HEK293 (cell line): ENCODE results near the gene IZUMO1.
A peak's percentile ranks its signal among the peaks of the same experiment; 100 is the strongest.

Experiments used
- BCL11A ChIP-seq: fragments of 450-650 bp; formaldehyde crosslinking; IDR thresholded peaks from 2 replicates; pipeline ENCODE4 v1.5.1; 2016; ENCODE audit warnings: low read depth, missing biosample characterization, missing genetic modification characterization
- EGR2 ChIP-seq: fragments of 450-650 bp; formaldehyde crosslinking; IDR thresholded peaks from 2 replicates; pipeline ENCODE4 v1.5.1; 2016; ENCODE audit warnings: low read depth, missing biosample characterization, missing genetic modification characterization
- GLI4 ChIP-seq: fragments of 450-650 bp; formaldehyde crosslinking; IDR thresholded peaks from 2 replicates; pipeline ENCODE4 v1.5.1; 2016; ENCODE audit warnings: missing biosample characterization, missing genetic modification characterization
- KLF1 ChIP-seq: fragments of 450-650 bp; formaldehyde crosslinking; IDR thresholded peaks from 2 replicates; pipeline ENCODE4 v1.5.1; 2016; ENCODE audit warnings: missing biosample characterization, missing genetic modification characterization
- KLF8 ChIP-seq: fragments of 450-650 bp; formaldehyde crosslinking; IDR thresholded peaks from 2 replicates; pipeline ENCODE4 v1.5.1; 2016; ENCODE audit warnings: missing biosample characterization, missing genetic modification characterization
- RBAK ChIP-seq: fragments of 450-650 bp; formaldehyde crosslinking; IDR thresholded peaks from 2 replicates; pipeline ENCODE4 v1.5.1; 2016; ENCODE audit warnings: missing biosample characterization, missing genetic modification characterization
- SP3 ChIP-seq: fragments of 450-650 bp; formaldehyde crosslinking; IDR thresholded peaks from 2 replicates; pipeline ENCODE4 v1.5.1; 2016; ENCODE audit warnings: missing biosample characterization, missing genetic modification characterization
- YY1 ChIP-seq: fragments of 450-650 bp; formaldehyde crosslinking; IDR thresholded peaks from 2 replicates; pipeline ENCODE4 v1.5.1; 2018; ENCODE audit warnings: missing biosample characterization, missing genetic modification characterization
- YY2 ChIP-seq: fragments of 450-650 bp; formaldehyde crosslinking; IDR thresholded peaks from 2 replicates; pipeline ENCODE4 v1.5.1; 2016; ENCODE audit warnings: missing biosample characterization, missing genetic modification characterization
- ZBTB44 ChIP-seq: fragments of 450-650 bp; IDR thresholded peaks from 2 replicates; pipeline ENCODE4 v1.5.1; 2018; ENCODE audit warnings: missing biosample characterization, mild to moderate bottlenecking, missing genetic modification characterization
- ZBTB6 ChIP-seq: fragments of 450-650 bp; formaldehyde crosslinking; IDR thresholded peaks from 2 replicates; pipeline ENCODE4 v1.5.1; 2017; ENCODE audit warnings: missing biosample characterization, missing genetic modification characterization
- ZBTB8A ChIP-seq: fragments of 450-650 bp; formaldehyde crosslinking; IDR thresholded peaks from 2 replicates; pipeline ENCODE4 v1.5.1; 2016; ENCODE audit warnings: missing biosample characterization, missing genetic modification characterization
- ZNF112 ChIP-seq: fragments of 450-650 bp; formaldehyde crosslinking; IDR thresholded peaks from 2 replicates; pipeline ENCODE4 v1.5.0; 2017; ENCODE audit warnings: missing biosample characterization, missing genetic modification characterization
- ZNF121 ChIP-seq: fragments of 450-650 bp; formaldehyde crosslinking; IDR thresholded peaks from 2 replicates; pipeline ENCODE4 v1.5.1; 2016; ENCODE audit warnings: missing biosample characterization, missing genetic modification characterization
- ZNF155 ChIP-seq: fragments of 450-650 bp; formaldehyde crosslinking; IDR thresholded peaks from 2 replicates; pipeline ENCODE4 v1.5.1; 2016; ENCODE audit warnings: missing biosample characterization, missing genetic modification characterization
- ZNF211 ChIP-seq: fragments of 450-650 bp; formaldehyde crosslinking; IDR thresholded peaks from 2 replicates; pipeline ENCODE4 v1.5.1; 2016; ENCODE audit warnings: low read depth, missing biosample characterization, missing genetic modification characterization
- ZNF302 ChIP-seq: fragments of 450-650 bp; formaldehyde crosslinking; IDR thresholded peaks from 2 replicates; pipeline ENCODE4 v1.5.1; 2016; ENCODE audit warnings: missing biosample characterization, missing genetic modification characterization, low read depth
- ZNF335 ChIP-seq: fragments of 450-650 bp; formaldehyde crosslinking; conservative IDR thresholded peaks from 2 replicates; pipeline ENCODE4 v1.5.1; 2016; ENCODE audit warnings: missing biosample characterization, missing genetic modification characterization
- ZNF350 ChIP-seq: fragments of 450-650 bp; formaldehyde crosslinking; IDR thresholded peaks from 2 replicates; pipeline ENCODE4 v1.5.0; 2017; ENCODE audit warnings: missing biosample characterization, mild to moderate bottlenecking, missing genetic modification characterization
- ZNF354C ChIP-seq: fragments of 450-650 bp; formaldehyde crosslinking; IDR thresholded peaks from 2 replicates; pipeline ENCODE4 v1.5.1; 2016; ENCODE audit warnings: missing biosample characterization, missing genetic modification characterization, low read depth, borderline replicate concordance
- ZNF521 ChIP-seq: fragments of 450-650 bp; formaldehyde crosslinking; IDR thresholded peaks from 2 replicates; pipeline ENCODE4 v1.5.1; 2017; ENCODE audit warnings: missing biosample characterization, mild to moderate bottlenecking, missing genetic modification characterization
- ZNF530 ChIP-seq: fragments of 450-650 bp; formaldehyde crosslinking; IDR thresholded peaks from 2 replicates; pipeline ENCODE4 v1.5.1; 2016; ENCODE audit warnings: low read depth, missing biosample characterization, missing genetic modification characterization
- ZNF561 ChIP-seq: fragments of 450-650 bp; IDR thresholded peaks from 2 replicates; pipeline ENCODE4 v1.5.1; 2018; ENCODE audit warnings: missing biosample characterization, missing genetic modification characterization, borderline replicate concordance
- ZNF585B ChIP-seq: fragments of 450-650 bp; formaldehyde crosslinking; IDR thresholded peaks from 2 replicates; pipeline ENCODE4 v1.5.1; 2016; ENCODE audit warnings: missing biosample characterization, missing genetic modification characterization
- ZNF600 ChIP-seq: fragments of 450-650 bp; formaldehyde crosslinking; IDR thresholded peaks from 2 replicates; pipeline ENCODE4 v1.5.1; 2016; ENCODE audit warnings: missing biosample characterization, missing genetic modification characterization
- ZNF629 ChIP-seq: fragments of 450-650 bp; formaldehyde crosslinking; IDR thresholded peaks from 2 replicates; pipeline ENCODE4 v1.5.1; 2017; ENCODE audit warnings: missing biosample characterization, missing genetic modification characterization
- ZNF660 ChIP-seq: fragments of 450-650 bp; IDR thresholded peaks from 2 replicates; pipeline ENCODE4 v1.5.1; 2018; ENCODE audit warnings: missing biosample characterization, mild to moderate bottlenecking, missing genetic modification characterization
- ZNF76 ChIP-seq: fragments of 450-650 bp; formaldehyde crosslinking; IDR thresholded peaks from 2 replicates; pipeline ENCODE4; 2016; ENCODE audit warnings: low read depth, missing biosample characterization, missing genetic modification characterization, borderline replicate concordance
- ZNF837 ChIP-seq: fragments of 450-650 bp; formaldehyde crosslinking; IDR thresholded peaks from 2 replicates; pipeline ENCODE4 v1.5.1; 2016; ENCODE audit warnings: missing biosample characterization, missing genetic modification characterization
- ZNF843 ChIP-seq: fragments of 450-650 bp; formaldehyde crosslinking; IDR thresholded peaks from 2 replicates; pipeline ENCODE4 v1.5.1; 2016; ENCODE audit warnings: missing biosample characterization, missing genetic modification characterization
- ZXDB ChIP-seq: fragments of 450-650 bp; formaldehyde crosslinking; IDR thresholded peaks from 2 replicates; pipeline ENCODE4 v1.5.1; 2016; ENCODE audit warnings: missing biosample characterization, missing genetic modification characterization
- TF ChIP-seq, protein P1 (sequence below): fragments of 450-650 bp; formaldehyde crosslinking; IDR thresholded peaks from 2 replicates; pipeline ENCODE4 v1.5.1; 2016; ENCODE audit warnings: missing biosample characterization, missing genetic modification characterization
- TF ChIP-seq, protein P2 (sequence below): fragments of 450-650 bp; formaldehyde crosslinking; IDR thresholded peaks from 2 replicates; pipeline ENCODE4 v1.5.1; 2016; ENCODE audit warnings: missing biosample characterization, missing genetic modification characterization
- TF ChIP-seq, protein P3 (sequence below): sonication (generic); formaldehyde crosslinking; IDR thresholded peaks from 2 replicates; pipeline ENCODE4 v1.8.1; 2022; ENCODE audit warnings: mild to moderate bottlenecking, moderate library complexity, missing genetic modification reagents

IZUMO1 gene

GRCh38 chr19:48746738-48747575, at the start of gene IZUMO1 (continued):
- TF ChIP-seq, protein P1, sequence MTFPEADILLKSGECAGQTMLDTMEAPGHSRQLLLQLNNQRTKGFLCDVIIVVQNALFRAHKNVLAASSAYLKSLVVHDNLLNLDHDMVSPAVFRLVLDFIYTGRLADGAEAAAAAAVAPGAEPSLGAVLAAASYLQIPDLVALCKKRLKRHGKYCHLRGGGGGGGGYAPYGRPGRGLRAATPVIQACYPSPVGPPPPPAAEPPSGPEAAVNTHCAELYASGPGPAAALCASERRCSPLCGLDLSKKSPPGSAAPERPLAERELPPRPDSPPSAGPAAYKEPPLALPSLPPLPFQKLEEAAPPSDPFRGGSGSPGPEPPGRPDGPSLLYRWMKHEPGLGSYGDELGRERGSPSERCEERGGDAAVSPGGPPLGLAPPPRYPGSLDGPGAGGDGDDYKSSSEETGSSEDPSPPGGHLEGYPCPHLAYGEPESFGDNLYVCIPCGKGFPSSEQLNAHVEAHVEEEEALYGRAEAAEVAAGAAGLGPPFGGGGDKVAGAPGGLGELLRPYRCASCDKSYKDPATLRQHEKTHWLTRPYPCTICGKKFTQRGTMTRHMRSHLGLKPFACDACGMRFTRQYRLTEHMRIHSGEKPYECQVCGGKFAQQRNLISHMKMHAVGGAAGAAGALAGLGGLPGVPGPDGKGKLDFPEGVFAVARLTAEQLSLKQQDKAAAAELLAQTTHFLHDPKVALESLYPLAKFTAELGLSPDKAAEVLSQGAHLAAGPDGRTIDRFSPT (tag by site-specific recombination), result no peak
- TF ChIP-seq ZNF76 (tag by site-specific recombination), result peak; percentile 96
- TF ChIP-seq ZNF843, result no peak
- no peak for TF ChIP-seq ZNF121 (tag by site-specific recombination)
- TF ChIP-seq ZNF354C, result no peak
- no peak for TF ChIP-seq ZNF561 (tag by site-specific recombination)
- TF ChIP-seq ZNF335 (tag by site-specific recombination), result peak; percentile 68
- TF ChIP-seq ZBTB6 (tag by site-specific recombination), result no peak
- TF ChIP-seq ZNF112 (tag by site-specific recombination), result no peak
- peak; percentile 74 for TF ChIP-seq EGR2 (tag by site-specific recombination)
- no peak for TF ChIP-seq ZBTB44 (tag by site-specific recombination)
- peak; percentile 53; the same call in 1 of the 2 replicates for TF ChIP-seq SP3 (tag by site-specific recombination)
- TF ChIP-seq GLI4 (tag by site-specific recombination), result no peak
- TF ChIP-seq KLF1, result no peak
- TF ChIP-seq BCL11A (tag by site-specific recombination), result no peak
- TF ChIP-seq, protein P2, sequence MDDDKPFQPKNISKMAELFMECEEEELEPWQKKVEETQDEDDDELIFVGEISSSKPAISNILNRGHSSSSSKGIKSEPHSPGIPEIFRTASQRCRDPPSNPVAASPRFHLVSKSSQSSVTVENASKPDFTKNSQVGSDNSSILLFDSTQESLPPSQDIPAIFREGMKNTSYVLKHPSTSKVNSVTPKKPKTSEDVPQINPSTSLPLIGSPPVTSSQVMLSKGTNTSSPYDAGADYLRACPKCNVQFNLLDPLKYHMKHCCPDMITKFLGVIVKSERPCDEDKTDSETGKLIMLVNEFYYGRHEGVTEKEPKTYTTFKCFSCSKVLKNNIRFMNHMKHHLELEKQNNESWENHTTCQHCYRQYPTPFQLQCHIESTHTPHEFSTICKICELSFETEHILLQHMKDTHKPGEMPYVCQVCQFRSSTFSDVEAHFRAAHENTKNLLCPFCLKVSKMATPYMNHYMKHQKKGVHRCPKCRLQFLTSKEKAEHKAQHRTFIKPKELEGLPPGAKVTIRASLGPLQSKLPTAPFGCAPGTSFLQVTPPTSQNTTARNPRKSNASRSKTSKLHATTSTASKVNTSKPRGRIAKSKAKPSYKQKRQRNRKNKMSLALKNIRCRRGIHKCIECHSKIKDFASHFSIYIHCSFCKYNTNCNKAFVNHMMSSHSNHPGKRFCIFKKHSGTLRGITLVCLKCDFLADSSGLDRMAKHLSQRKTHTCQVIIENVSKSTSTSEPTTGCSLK (tag by site-specific recombination), result no peak
- no peak for TF ChIP-seq ZNF211 (tag by site-specific recombination)
- no peak for TF ChIP-seq YY1 (tag by site-specific recombination)
- TF ChIP-seq ZNF585B, result no peak
- no peak for TF ChIP-seq ZNF600 (tag by site-specific recombination)
- TF ChIP-seq ZNF530 (tag by site-specific recombination), result no peak
- TF ChIP-seq, protein P3, sequence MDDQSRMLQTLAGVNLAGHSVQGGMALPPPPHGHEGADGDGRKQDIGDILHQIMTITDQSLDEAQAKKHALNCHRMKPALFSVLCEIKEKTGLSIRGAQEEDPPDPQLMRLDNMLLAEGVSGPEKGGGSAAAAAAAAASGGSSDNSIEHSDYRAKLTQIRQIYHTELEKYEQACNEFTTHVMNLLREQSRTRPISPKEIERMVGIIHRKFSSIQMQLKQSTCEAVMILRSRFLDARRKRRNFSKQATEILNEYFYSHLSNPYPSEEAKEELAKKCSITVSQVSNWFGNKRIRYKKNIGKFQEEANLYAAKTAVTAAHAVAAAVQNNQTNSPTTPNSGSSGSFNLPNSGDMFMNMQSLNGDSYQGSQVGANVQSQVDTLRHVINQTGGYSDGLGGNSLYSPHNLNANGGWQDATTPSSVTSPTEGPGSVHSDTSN (CRISPR knock-in tag), result no peak
- TF ChIP-seq ZNF660 (tag by site-specific recombination), result no peak
- TF ChIP-seq ZNF629 (tag by site-specific recombination), result peak; percentile 93
- TF ChIP-seq ZNF302 (tag by site-specific recombination), result no peak
- no peak for TF ChIP-seq ZNF155 (tag by site-specific recombination)
- TF ChIP-seq RBAK (tag by site-specific recombination), result no peak
- no peak for TF ChIP-seq ZNF350 (tag by site-specific recombination)
- peak; percentile 48 for TF ChIP-seq ZXDB (tag by site-specific recombination)
- no peak; the same call in 1 of the 2 replicates for TF ChIP-seq KLF8 (tag by site-specific recombination)
- TF ChIP-seq YY2 (tag by site-specific recombination), result no peak
- TF ChIP-seq ZBTB8A (tag by site-specific recombination), result no peak
- no peak for TF ChIP-seq ZNF837
- TF ChIP-seq ZNF521 (tag by site-specific recombination), result no peak
